ENCODE measurements around the gene TACC2.

The TACC2 gene

DNA sequence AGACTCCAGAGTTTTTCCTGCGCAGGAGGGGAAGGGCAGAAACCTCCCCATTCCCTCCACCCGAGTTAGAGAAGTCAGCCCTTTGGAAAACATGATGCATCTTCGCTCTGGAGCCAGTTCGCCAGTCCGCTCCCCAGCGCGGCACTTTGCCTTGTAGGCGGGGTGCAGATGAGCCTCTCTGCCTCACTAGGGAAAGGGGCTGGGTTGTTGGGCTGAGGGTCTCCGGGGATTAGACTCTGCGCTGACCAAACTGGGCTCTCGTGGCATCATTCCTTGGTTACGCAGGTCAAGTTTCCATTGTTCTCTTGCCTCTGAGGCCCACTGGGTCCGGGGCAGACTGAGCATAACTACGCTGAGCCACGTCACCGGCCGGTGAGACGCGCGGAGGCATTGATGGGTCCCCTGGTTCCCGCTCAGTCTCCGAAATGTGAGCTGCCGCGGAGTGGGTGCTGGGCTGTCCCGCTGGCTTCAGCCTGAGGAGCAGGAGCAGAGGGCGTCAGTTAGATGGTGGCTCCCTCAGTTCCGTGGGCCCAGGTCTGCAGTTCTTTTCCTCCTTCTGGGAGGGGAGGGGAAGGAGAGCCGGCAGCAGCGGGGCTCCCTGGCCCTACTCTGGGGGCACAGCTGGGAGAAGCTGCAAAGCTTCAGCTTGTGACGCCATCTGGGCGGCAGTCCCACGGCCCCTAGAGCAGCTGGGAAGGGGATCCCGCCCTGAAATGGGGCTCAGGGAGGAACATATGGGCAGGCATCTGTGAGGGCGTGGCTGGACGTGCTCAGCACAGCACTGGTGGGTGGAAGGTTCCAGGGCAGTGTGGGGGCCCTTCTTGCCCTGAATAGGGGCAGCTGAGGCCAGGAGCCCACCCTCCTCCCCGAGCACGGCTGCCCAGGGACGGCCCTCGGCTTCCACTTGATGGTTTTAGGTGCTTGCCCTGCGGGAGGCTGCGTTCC is 160.9 kb downstream of the TACC2 start:
- DNase-seq = peak; percentile 91

DNA sequence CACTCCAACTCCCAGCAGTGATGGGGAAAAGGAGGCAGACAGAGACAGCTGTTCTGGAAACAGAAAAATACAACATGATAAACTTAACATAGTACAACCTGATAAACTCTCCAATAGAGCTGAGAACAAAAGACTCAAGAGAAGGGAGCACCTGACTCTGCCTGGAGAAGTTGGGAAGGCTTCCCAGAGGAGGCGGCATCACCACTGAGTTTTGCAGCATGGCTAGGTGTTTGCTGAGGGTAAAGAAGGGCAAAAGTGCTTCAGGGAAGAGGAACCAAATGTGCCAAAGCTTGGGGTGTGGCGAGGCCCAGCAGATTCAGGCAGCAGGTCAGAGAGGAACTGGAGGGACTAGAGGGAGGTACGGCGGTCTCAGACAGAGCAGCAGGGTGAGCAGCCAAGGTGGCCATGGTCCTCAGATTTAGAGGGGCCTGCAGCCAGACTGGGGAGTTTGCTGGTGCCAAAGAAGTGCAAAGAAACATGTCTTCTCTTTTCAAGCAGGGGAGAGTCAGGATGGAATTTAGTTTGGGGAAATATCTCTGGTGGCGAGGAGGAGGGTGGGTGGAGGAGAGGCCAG is 162.2 kb downstream of the TACC2 start:
- no peak for DNase-seq

DNA sequence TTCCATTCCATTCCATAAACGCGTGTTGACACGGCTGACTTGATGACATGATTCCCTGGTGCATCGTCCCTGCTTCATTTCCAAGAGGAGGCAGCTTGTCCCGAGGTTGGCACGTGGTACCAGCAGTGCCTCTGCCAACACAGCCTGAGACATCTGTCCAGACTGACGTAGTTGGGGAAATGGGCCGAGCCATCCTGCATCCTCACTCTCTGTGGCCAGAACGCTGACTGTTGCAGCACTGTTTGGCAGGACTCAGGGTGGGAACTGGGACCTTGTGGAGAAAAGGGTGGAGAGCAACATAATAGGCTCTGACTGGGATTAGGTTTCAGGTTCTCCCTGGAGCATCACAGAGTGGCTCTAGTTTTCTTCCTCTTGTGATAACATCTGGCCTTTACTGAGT is 163.6 kb downstream of the TACC2 start:
- DNase-seq = peak; percentile 45

DNA sequence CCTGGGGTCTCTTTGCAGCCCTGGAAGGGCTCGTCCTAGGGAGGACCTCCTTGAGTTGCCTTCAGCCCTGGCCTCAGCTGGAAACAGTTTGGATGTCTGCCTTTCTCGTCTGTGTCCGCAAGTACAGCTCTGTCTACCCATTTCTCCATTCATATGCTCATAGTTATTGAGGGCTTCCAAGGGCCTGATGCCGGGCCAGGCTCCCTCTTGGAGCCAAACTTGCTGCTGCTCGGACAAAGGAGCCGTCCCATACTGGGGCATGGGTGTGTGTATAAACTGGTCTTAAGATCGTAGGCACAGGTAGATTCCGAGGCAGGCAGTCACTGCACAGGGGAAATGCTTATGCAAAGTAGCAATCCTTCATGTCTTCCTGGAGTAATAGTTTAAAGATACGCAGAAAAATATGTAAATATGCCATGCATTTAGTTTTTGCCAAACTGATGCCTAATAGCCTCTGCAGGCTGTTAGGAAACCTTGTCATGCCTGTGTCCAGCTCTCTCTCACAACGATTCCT is 165.1 kb downstream of the TACC2 start:
- DNase-seq = no peak

DNA sequence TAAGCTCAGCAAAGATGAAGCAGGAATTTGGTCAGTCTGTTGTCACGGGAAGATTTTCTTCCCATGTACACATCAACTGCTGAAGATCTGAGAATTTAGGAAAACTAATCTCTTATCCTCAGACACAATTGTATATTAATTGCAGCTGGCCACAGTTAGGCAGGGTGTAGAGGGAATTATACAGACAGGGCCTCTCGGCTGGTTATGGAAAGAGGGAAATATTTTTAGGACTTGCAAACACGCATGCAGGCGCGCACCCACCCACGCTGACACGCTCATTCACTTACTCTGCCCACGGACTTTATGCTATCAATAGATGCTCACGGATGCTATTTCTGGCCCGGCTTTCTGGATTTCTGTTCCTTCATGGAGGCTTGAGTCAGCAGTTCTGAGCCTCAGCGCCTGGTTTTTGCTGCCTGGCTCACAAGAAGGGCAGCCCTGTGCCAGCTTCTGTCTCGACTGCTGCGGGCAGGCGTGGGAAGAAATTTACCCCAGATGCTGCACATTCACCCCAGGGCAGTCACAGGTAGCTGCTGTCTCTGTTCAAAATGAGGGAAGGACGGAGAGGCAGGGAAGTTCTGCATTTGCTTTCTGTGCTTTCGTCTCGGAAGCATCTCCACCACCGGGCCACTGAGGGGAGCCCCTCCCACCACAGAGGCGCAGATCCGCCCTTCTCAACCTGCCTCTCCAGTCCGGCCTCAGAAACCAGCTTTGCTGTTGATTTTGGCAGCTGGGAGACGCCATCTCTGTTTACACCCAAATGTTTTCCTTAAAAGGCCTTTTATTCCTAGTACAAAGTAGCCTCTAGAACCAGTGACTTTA is 165.8 kb downstream of the TACC2 start:
- DNase-seq = no peak

DNA sequence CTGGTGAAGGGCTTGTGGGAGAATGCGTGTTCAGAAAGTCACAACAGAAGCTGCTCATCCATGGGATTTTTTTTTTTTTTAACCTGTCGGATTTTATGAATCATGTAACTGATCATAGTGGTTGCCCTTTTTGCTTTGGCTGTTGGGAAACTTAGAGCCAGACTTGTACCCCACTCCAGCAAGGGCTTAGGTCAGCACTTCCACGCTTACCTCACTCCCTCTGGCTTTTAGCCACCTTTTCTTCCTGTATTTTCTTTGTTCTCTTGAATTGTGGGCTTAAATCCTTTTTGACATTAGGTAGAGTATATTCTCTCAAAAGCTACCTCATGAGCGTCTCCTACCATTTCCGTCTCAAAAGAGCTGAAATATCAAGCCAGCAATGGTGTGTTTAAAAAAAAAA is 168.5 kb downstream of the TACC2 start:
- no peak for DNase-seq

DNA sequence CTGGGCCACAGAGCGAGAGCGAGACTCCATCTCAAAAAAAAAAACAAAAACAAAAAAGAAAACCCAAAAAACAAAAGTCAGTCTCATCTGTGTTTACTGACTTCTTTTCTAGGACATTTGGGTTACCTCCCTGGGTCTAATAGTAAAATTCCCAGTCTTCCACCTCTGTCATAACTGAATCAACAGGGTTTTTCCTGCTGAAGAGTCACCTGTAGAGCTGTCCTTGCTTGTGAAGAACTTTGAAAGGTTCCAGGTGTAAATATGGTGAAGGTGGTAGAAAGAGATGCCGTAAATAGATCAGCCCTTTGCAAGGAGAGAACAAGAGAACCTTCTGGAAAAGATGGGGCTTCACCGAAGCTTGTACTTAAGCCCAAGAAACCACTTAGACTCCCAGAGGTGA is 169.4 kb downstream of the TACC2 start:
- DNase-seq = no peak

DNA sequence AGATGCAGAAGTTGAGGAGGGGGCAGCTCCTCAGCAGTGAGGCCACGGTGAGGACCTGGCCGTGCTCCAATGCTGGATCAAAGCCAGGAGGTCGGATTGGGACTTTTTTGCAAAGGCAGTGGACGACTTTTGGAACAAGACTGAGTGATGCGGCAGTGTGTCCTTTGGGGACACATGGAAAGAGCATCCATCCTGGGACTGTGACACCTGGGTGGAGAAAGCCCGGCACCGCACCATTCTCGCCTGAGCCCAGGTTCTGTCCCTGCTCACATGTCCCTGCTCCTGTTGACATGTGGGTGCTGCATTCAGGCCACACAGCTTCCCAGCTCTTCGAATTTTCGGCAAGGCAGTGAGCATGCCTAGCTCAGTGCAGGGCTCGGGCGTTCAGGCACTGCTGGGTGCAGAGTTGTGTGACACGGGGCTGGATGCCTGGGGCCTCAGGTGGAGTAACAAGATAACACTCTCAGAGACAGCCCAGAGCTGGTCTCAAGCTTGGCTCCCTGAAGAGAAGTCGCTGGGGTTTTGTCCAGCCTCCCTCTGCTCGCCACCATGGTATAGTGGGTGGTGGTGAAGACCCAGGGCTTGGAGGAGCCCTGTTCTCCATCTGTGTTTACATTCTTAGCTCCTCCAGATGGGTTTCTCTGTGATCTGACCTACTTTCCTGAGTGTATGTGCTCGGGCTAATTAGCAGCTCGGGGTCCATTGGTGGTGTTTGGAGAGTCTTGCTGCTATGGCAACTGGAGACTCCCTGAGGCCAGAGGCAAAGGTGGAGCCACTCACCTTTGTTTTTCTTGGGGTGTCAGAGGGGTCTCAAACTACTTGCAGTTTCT is 170.4 kb downstream of the TACC2 start:
- DNase-seq = peak; percentile 77

DNA sequence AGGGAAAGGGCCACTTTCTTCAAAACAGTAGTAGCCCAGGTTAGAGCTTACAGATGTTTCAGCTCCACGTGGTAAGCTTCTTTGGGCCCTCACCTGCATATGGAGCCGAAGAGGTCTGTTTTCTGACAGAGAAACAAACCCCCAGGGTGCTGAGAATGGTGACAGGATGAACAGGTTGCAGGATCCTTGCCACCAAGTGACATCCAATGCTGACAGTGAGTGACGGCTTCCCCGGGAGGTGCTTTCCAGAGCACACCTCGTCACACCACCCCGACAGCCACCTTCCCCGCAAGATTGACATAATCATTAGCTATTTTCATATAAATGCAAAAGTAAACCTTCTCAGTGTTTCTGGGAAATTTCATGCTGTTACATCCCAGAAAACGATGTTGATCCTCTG is 172.8 kb downstream of the TACC2 start:
- no peak for DNase-seq

DNA sequence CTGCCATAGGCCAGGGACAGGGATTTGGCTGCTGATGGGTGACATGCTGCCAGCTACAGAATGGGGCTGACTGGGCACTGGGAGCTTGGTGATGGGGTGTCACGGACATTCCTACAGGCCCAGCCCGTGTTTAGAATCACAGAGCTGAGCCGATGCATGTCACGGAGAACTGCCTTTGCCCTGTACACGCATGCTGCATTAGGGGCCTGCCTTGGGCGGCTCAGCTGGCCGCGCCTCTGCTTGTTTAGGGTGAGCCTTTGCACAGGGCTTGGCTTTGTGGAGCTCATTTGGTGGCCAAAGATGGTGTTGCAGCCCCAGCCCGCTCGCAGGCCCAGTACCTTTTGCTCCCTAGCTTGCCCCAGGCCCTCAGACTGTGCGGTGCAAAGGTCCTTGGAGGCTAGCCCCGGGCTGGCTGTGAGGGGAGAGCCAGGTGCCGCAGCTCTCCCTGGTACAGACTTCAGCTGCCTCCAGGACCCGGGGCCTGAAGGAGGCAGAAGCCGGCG is 173.8 kb downstream of the TACC2 start:
- DNase-seq = peak; percentile 51

DNA sequence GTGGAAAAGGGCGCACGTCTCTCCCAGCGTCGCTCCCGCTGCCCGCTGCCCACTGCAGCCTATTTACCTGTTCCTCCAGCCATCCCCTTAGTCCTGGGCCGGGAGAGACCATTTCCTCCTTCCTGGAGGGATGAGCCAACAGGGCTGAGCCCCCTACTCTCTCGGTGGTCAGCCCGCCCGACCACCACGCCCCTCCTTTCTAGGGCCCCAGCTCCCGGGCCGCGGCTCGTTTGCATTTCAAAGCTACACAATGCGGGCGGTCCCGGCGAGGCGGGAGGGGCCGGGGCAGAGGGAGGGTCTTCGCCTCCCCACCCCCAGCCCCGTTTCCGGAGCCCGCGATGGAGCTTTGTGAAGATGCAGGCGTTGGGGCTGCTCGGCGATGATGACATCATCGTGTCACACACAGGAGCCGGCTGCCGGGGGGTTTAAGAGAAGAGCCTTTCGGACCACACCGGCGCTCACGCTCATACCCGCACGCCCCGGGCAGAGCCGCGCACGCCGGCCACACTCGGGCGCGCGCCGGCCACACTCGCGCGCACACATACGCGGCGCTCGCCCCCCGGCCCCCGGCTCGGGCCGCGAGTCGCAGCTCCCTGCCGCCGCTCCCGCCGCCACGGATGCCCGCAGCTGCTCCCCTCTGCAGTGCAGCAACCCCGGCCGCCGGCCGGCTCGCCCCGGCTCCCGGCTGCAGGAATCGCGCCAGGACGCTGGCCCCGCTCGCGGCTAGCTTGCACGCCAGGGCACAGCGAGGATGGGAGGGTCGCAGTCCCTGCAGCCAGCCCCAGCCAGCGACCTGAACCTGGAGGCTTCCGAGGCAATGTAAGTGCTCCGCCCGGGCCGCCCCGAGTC is 174.4 kb downstream of the TACC2 start:
- peak; percentile 81 for DNase-seq

DNA sequence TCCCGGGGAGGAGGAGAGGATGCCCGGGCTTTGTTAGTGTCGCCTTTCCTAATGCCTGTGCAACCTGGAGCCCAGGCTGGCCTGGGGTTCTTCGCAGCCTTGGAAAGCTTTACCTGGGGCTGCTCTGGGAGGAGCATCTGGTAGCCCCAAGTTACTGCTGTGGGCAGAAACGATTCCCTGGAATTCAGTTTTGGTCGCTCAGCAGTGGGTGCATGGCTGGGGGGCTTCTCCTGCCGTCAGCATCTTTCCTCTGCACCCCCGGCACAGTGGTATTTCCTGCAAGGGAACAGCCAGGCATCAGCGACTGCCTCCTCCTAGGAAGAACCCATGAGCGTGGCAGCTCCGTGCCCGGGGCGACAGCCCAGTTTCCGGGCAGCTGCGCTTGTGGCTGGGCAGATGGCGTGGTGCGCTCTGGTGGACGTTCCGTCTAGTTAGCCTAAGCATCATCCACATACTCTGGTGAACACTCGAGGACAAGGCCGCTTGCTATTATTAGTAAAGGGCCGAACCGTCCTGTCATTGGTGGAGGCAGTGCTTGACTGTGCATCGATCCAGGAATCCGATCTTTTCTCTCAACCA is 175.1 kb downstream of the TACC2 start:
- peak; percentile 7 for DNase-seq

DNA sequence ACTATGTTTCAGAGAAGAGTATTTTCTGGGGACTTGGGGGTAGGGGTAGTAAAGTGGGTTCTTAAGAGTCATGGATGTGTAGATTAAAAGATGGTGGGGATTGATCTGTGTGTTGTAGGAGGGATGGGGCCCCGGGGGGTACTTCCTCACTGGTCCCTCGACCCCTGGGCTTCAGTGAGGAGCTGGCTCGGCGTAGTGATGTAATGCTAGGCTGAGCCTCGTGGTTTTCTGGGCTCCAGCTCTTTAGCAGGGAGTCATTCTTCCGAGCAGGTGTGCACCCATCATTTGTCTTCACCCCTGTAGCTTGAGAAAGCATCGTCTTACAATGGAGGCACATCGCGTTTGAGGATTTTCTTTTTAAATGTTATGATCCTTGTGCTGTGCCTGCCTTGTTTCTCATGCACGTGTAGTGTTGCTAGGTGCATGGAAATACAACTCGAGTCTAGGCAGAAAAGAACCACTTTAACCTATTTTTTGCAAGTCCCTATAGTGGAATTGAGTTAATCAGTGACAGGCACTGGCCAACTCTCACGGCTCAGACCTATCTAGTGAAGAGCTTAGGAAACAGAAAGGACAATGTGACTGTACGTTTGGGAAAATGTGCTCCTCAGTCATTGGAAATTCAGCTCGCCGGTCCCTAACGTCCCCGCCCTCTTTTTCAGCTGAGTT is 176.0 kb downstream of the TACC2 start:
- no peak for DNase-seq

DNA sequence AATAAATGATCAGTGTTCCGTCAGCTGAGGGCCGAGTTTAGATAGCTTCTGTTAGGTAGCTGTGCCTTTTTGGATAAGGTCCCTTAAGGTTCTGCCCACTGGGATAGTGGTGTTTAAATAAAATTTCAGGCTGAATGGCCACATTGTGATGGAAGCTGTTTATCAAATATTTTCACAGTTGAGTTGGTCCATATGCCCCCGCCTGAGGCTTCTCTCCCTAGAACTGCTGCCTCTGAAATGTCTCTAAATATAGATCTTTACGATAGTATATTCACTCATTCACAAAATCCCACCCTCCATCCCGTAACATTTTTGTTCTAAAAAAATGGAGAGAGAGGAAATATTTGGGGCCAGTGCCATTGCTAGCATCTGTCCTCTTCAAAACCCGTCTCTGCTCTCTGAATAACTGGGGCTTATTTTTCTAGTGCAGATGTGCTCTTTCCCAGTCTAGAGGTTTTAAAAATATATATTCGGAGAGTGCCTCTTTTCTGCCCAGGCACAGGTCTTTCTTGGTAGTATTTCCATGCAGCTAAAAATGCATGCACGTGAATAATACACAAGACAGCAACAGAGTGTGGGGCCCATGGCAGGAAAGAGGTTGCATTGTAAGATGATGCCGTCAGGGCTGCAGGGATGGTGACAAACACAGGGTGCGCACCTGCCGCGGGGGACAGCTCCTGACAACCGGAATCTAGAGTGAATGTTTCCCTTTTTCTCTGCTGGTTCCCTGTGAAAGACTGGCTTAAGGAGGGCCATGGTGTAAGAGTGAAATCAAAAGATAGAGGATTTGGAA is 176.7 kb downstream of the TACC2 start:
- DNase-seq = no peak

DNA sequence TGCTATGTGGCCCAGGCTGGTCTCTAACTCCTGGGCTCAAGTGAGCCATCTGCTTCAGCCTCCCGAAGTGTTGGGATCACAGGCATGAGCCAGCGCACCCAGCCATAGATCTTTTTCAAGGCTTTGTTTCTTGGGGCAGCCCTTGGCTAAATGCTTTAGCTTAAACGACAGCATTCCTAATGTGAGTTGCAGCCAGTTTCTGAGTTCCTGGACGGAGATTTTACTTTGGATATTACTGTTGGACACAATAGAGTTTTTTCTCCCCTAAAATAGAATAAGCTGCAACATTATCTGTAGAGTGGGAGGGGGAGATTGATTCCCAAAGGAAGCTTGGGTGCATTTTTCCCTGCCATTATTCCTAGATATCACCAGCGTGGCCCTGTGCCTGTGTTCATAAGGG is 179.1 kb downstream of the TACC2 start:
- DNase-seq = no peak

DNA sequence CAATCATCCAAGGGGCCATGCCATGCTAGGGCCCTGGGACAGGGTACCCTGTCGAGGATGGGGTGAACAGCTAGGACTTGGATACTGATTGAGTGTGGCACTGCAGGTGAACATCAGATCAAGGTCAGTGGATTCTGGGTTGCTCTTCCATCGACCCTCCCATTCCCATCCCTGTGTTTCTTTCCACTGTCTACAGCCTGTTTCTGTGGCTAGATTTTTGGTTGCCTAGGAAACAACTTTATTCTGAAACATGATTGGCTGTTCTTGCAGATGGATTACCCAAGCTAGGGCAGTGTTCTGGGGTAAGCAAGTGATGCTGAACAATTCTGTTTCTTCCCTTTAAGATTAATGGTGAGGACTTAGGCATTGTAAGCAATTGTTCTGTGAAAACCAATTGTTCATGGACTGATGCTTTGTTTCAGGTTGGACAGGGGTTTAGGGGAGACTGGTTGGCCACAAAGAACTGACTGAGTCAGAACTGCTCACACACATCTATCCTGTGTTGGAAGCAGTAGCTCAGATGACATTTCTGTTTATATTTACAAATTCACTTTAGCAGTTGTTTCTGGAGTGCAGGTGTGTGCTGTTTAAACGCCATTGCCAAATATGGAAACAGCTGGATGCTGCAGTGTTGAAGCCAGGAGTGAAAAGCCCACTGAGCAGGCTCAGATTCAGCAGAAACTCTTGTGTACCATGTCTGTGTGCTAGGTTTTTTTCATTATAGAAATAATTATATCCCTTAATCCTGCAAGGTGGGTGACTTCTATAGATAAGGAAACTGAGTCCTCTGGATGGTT is 179.8 kb downstream of the TACC2 start:
- DNase-seq = no peak

DNA sequence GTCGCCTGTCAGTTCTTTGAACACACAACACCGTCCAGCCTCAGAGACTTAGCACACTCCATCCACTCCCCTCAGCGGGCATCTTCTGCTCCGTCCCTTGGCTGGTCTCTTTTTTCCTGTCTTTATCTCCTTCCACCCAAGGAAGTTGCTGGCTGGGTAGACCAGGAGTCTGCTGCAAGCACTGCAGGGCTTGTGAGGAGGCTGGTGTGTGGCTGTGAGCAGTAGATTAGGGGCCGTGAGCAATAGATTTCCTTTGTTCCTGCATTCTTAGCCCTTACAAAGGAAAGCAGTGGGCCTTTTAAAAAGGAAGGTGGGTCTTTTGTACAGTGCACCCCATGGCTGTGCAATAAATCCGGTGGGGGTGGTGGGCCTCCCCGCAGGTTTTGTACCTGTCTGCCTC is 181.8 kb downstream of the TACC2 start:
- no peak for DNase-seq

DNA sequence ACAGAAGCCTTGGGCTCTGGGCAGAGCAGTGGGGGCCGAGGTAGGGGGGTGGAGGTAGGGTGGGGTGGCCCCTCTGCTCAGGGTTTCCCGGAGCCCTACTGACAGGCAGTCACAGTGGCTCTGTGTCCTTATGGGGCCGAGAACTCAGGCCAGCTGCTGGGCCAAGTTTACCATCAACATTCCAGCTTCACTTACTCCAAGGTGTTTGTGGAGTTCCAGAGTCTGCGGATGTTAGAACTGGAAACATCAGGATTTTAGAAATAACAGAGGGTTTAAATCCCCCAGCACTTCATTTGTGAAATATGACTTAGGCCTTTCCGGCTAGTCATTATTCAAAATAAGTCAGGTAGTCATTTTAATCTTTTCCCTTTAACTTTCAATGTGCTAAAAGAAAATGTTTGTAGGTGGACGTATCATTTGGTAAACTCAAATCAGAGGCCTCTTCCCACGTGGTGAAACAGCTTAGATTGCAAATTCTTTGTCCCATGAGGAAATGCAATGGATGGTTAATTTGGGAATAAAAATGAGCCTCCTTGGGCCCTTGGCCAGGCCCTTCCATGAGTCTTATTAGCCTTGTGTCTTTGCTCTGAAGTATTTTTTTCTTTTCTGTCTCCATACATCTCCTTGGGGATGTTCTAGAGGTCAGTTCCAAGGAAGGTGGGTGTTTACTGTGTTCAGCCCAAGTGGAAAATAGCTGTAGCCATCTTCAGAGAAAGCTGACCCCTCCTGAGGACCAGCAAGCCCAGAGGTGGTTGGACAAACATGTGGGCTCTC is 182.5 kb downstream of the TACC2 start:
- no peak for DNase-seq
